ENCODE data around the gene NFKBIB.
"Not testable (repeated sequence)": the region's sequence is repeated elsewhere in the genome, so short reads cannot be mapped to it uniquely, and the experiment has no call there.

GRCh38 chr19:38941466-38941865, 41.7 kb downstream of the NFKBIB start:
- not testable (repeated sequence) for TF ChIP-seq CTCF (IDR thresholded peaks at IDR 0.05; ENCODE audit: borderline replicate concordance, extremely low read depth, low read length, poor library complexity, severe bottlenecking); EZH2 (IDR thresholded peaks at IDR 0.05; ENCODE audit: borderline replicate concordance, low read depth, low read length, severe bottlenecking)
